ENCODE measurements around the gene NEXN. TPM values are rescaled to one million over a fixed set of nuclear protein-coding genes. Genes with fewer than 3 reads are reported as not detected.

NEXN gene
- total and polyA plus RNA-seq, 2 of the 8 experiments (the other 6 are each of a cell fraction or from before 2014, with no cell fraction given): 0.20 to 2.9 TPM

GRCh38 chr1:77906019-77906545, 17.7 kb downstream of the NEXN start:
- H4K20me1 ChIP-seq (replicated peaks in 1 of 2; ENCODE audit: control insufficient read depth in 1 of 2, insufficient read depth in 2 of 2, low read length in 2 of 2): no peaks in the 10 kb centered on the region
- no peak overlapping the region for H2AFZ ChIP-seq (ENCODE audit: low read length)
- CTCF ChIA-PET (ENCODE audit: partially characterized antibody): no interaction called here

More at GRCh38 chr1:77906019-77906545, 17.7 kb downstream of the NEXN start:
- no peak overlapping the region for H2AK5ac ChIP-seq (ENCODE audit: low read depth, low read length)
- no peak overlapping the region for H2BK120ac ChIP-seq (replicated peaks; ENCODE audit: low read depth, low read length)
- no peak overlapping the region for H4K8ac ChIP-seq (ENCODE audit: extremely low read depth, insufficient read depth, low read length)
- H3K9me3 ChIP-seq (ENCODE audit: insufficient read depth in 2 of 2, low read depth in 1 of 2, low read length in 1 of 2): no peaks in the 10 kb centered on the region
- FAIRE-seq: no peak
- H3K4me3 ChIP-seq (ENCODE audit: extremely low read depth in 1 of 4, insufficient read depth in 2 of 4, low read depth in 3 of 4, low read length in 4 of 4): no peak overlapping the region
- H3K79me1 ChIP-seq (ENCODE audit: low read depth, low read length): no peaks in the 10 kb centered on the region
- WGBS, 2 experiments (ENCODE audit: extremely low coverage in 1 of 2, insufficient coverage in 1 of 2, insufficient read length in 1 of 2, insufficient replicate concordance in 2 of 2, low coverage in 1 of 2, low lambda C conversion rate in 2 of 2, missing lambda C conversion rate in 1 of 2): 98% methylated on average over 2 of the region's 2 CpGs; no CpG with 5 or more reads in 1 of the 2 experiments
- TF ChIP-seq SAP30 (IDR thresholded peaks at IDR 0.05; ENCODE audit: insufficient read depth, insufficient replicate concordance, low read length) (no peak), RAD21 (IDR thresholded peaks at IDR 0.05 in 1 of 2, conservative IDR thresholded peaks at IDR 0.05 in 1 of 2; ENCODE audit: low read depth in 2 of 2, low read length in 2 of 2) (no peak), TCF12 (IDR thresholded peaks at IDR 0.05; ENCODE audit: low read depth, low read length) (no peak), EP300 (IDR thresholded peaks at IDR 0.05; ENCODE audit: borderline replicate concordance in 1 of 2, low read depth in 2 of 2, low read length in 2 of 2) (no peak), SIN3A (conservative IDR thresholded peaks at IDR 0.05 in 1 of 2, IDR thresholded peaks at IDR 0.05 in 1 of 2; ENCODE audit: low read depth in 1 of 2, low read length in 2 of 2) (no peak), TEAD4 (IDR thresholded peaks at IDR 0.05; ENCODE audit: low read depth, low read length) (no peak), KDM1A (IDR thresholded peaks at IDR 0.05; ENCODE audit: borderline replicate concordance, low read length) (no peak)
- no peak overlapping the region for H3K18ac ChIP-seq (ENCODE audit: extremely low read depth, low read length)
- DNase-seq (ENCODE audit: low read depth in 1 of 2, low spot score in 2 of 2): no peak
- H2BK15ac ChIP-seq (ENCODE audit: low read length): no peak overlapping the region
- no peak overlapping the region for H3K27ac ChIP-seq (ENCODE audit: low read depth, low read length)
- no peak overlapping the region for H3K23ac ChIP-seq (ENCODE audit: insufficient read length)
- no peak overlapping the region for H2BK5ac ChIP-seq (ENCODE audit: low read depth, low read length)
- no peak overlapping the region for H4K5ac ChIP-seq (ENCODE audit: insufficient read length, low read depth, low read length)
- H3K4ac ChIP-seq (replicated peaks; ENCODE audit: insufficient read length, low read depth, low read length): no peak overlapping the region
- H3K56ac ChIP-seq (replicated peaks; ENCODE audit: insufficient read length, low read depth, low read length): no peak overlapping the region
- no peak overlapping the region for H3K9ac ChIP-seq (replicated peaks in 1 of 4; ENCODE audit: extremely low read depth in 1 of 4, low read depth in 3 of 4, low read length in 3 of 4)
- no peak overlapping the region for H3K14ac ChIP-seq (ENCODE audit: insufficient read length)
- POLR2A ChIA-PET (ENCODE audit: partially characterized antibody): no interaction called here
- H3K79me2 ChIP-seq (ENCODE audit: control insufficient read depth in 1 of 2, insufficient read depth in 2 of 2, low read length in 2 of 2): no peaks in the 10 kb centered on the region
- no peaks in the 10 kb centered on the region for H3K23me2 ChIP-seq (ENCODE audit: low read depth, low read length)
- no peaks in the 10 kb centered on the region for H3K27me3 ChIP-seq (replicated peaks in 1 of 4; ENCODE audit: control insufficient read depth in 3 of 4, extremely low read depth in 1 of 4, insufficient read depth in 3 of 4, low read length in 3 of 4)
- no peak overlapping the region for H3K4me2 ChIP-seq (ENCODE audit: insufficient read depth in 1 of 2, low read depth in 2 of 2, low read length in 2 of 2)
- H2BK20ac ChIP-seq (ENCODE audit: low read length): no peak overlapping the region
- H3K36me3 ChIP-seq (ENCODE audit: control insufficient read depth in 2 of 4, insufficient read depth in 4 of 4, low read length in 3 of 4): no peaks in the 10 kb centered on the region
- H4K91ac ChIP-seq (replicated peaks; ENCODE audit: insufficient read length, low read length): no peak overlapping the region
- no peak overlapping the region for H2BK12ac ChIP-seq (ENCODE audit: low read depth, low read length)
- no peaks in the 10 kb centered on the region for H3K4me1 ChIP-seq (replicated peaks in 1 of 4; ENCODE audit: control insufficient read depth in 3 of 4, insufficient read depth in 4 of 4, low read length in 3 of 4)
